Heart left ventricle (tissue), 16 donors: ENCODE data around the gene TRPM2. TPM values are rescaled to one million over a fixed set of nuclear protein-coding genes. Genes with fewer than 3 reads are reported as not detected.
"Not testable (repeated sequence)": the region's sequence is repeated elsewhere in the genome, so short reads cannot be mapped to it uniquely, and the experiment has no call there.

Experiments used
- ATAC-seq, 4 donors: fragments of 200-7000 bp; cut with Tn5 transposase; one replicate each; pipeline ENCODE4 v1.9.1; 2020 to 2022; ENCODE audit warnings: moderate library complexity in 4 of 4, mild to moderate bottlenecking in 3 of 4, moderate number of reproducible peaks in 1 of 4
- DNase-seq, 5 donors: peaks; one replicate each; pipeline ENCODE4 v3.0.0-alpha.2; 2020
- H3K27ac ChIP-seq, 12 donors: fragments of 200-600 bp; sonication (generic) in 4 of 12; one replicate each; pipeline versions ENCODE4 v1.5.0 to v1.8.0; 2016 to 2022; ENCODE audit warnings: mild to moderate bottlenecking in 2 of 12
- H3K27me3 ChIP-seq, 9 donors: fragments of 200-600 bp; sonication (generic) in 2 of 9; one replicate each; pipeline versions ENCODE4 v1.5.1 to v1.8.0; 2016 to 2022; ENCODE audit warnings: mild to moderate bottlenecking in 3 of 9
- H3K36me3 ChIP-seq, 9 donors: fragments of 200-600 bp; sonication (generic) in 2 of 9; one replicate each; pipeline versions ENCODE4 v1.5.0 to v1.8.0; 2018 to 2022; ENCODE audit warnings: mild to moderate bottlenecking in 2 of 9
- H3K4me1 ChIP-seq, 12 donors: fragments of 200-600 bp; sonication (generic) in 4 of 12; one replicate each; pipeline versions ENCODE4 v1.5.0 to v1.8.0; 2016 to 2022; ENCODE audit warnings: mild to moderate bottlenecking in 3 of 12
- H3K4me3 ChIP-seq, 12 donors: fragments of 200-600 bp; sonication (generic) in 4 of 12; one replicate each; pipeline versions ENCODE4 v1.5.0 to v1.8.0; 2017 to 2022; ENCODE audit warnings: mild to moderate bottlenecking in 9 of 12, moderate library complexity in 4 of 12
- H3K9me3 ChIP-seq, 12 donors: fragments of 200-600 bp; sonication (generic) in 4 of 12; one replicate each; pipeline versions ENCODE4 v1.5.0 to v1.8.0; 2016 to 2022; ENCODE audit warnings: mild to moderate bottlenecking in 1 of 12
- CTCF ChIP-seq, 12 donors: fragments of 200-600 bp; sonication (generic) in 4 of 12; IDR thresholded peaks; one replicate each; pipeline versions ENCODE4 v1.5.0 to v1.8.0; 2018 to 2022; ENCODE audit warnings: antibody characterized with exemption in 12 of 12, mild to moderate bottlenecking in 5 of 12
- POLR2A ChIP-seq, 2 donors: fragments of 450-650 bp; IDR thresholded peaks; one replicate each; pipeline ENCODE4 v1.6.1; 2017; ENCODE audit warnings: antibody characterized with exemption in 2 of 2, mild to moderate bottlenecking in 2 of 2, moderate library complexity in 2 of 2
- WGBS, 4 donors: extraction: QIAGEN DNeasy Blood & Tissue Kit in 2 of 4; methylation state at CpG; one replicate each; pipeline versions ENCODE4 v1.1.5 to v1.1.7; 2013 to 2018; 5-methylcytosine and 5-hydroxymethylcytosine counted together
- intact Hi-C, 10 donors: fragments of 100-400 bp; cut with DNase I; formaldehyde crosslinking; loops; one replicate each; pipeline versions ENCODE4 v1.11.1 to v1.14.2; 2022
- polyA plus RNA-seq, 2 donors: library from polyadenylated mRNA; stranded (reverse); fragments of 200-250 nt; gene quantifications; one replicate each; pipeline ENCODE4 v1.2.3, GENCODE V29; 2013
- total RNA-seq, 9 donors: library from RNA; depleted of rRNA in 2 of 9; stranded (reverse); fragments of >200 nt in 2 of 9; fragmentation: NEBNext Ultra II Directional in 3 of 9; extraction: Animal tissue kit (Norgen Biotek cat#: 25700) in 3 of 9; gene quantifications; one replicate each; pipeline versions ENCODE4 v1.1.0 to v1.2.4, GENCODE V29; 2016 to 2023
- donor health status: ischemic (EF 13 %, LVEDD 7.1; RV severe dilation, severe dysfunction).
- donor health status: healthy with polysubstance abuse.
- donor health status: DM: no; HTN: yes; CAD: no.
- donor health status: DM: no; HTN: no; CAD: no.
- donor health status: ischemic (EF 25% LVEDD 6.9; RV normal size, moderate dysfunction).
- donor health status: ischemic (EF 25% LVEDD 5.7; RV mildly dilated, moderate dysfunction).
- donor health status: healthy.
- donor health status: DM: yes; HTN: yes; CAD: no.
- donor health status: ischemic (EF 35%, LVEDD 5.7; RV mildly dilated, moderate dysfunction).
- donor health status: nonischemic (EF 11% LVEDD 7.7; RV severe dilation, severe dysfunction).
- donor health status: DM: yes; HTN: yes; CAD: no.
- donor health status: PGD.
- donor health status: ischemic (EF 29% LVEDD 5.4; RV normal size, mild dysfunction).
- donor health status: nonischemic (EF 23%, LVEDD 6.1; RV moderate dilation, normal function).

Gene TRPM2
- total and polyA plus RNA-seq, 11 donors, result 0.66 to 20.5 (median 1.2) TPM

GRCh38 chr21:44403106-44404020, 49.9 kb downstream of the TRPM2 start:
- Histone ChIP-seq H3K36me3 (peaks cover 0 to 63% (median 0%) of the 10 kb centered on the region in 9 donors), H3K27ac (no peak overlapping the region), H3K4me1 (no peaks in the 10 kb centered on the region), H3K27me3 (no peaks in the 10 kb centered on the region), H3K4me3 (no peak overlapping the region), H3K9me3 (no peaks in the 10 kb centered on the region)
- DNase-seq, result no peak
- TF ChIP-seq CTCF (IDR thresholded peaks at IDR 0.05), result no peak
- TF ChIP-seq POLR2A (IDR thresholded peaks at IDR 0.05), result no peak
- WGBS, 4 donors, result 87 to 93% (median 89%) methylated on average over 3 of the region's 3 CpGs
- intact Hi-C loops, result no loop called here
- ATAC-seq, result no peak

GRCh38 chr21:44404482-44404881, 51.1 kb downstream of the TRPM2 start:
- H3K9me3 ChIP-seq, ATAC-seq, DNase-seq, H3K4me1 ChIP-seq, H3K27me3 ChIP-seq, H3K4me3 ChIP-seq, intact Hi-C loops, H3K27ac ChIP-seq: not testable (repeated sequence)
- peaks cover 0 to 52% (median 0%) of the 10 kb centered on the region in 9 donors for H3K36me3 ChIP-seq
- 75 to 84% (median 81%) methylated on average over 7 of the region's 7 CpGs for WGBS, 4 donors

- Histone ChIP-seq H3K27me3 (no peaks in the 10 kb centered on the region), H3K9me3 (no peaks in the 10 kb centered on the region), H3K4me1 (no peaks in the 10 kb centered on the region), H3K36me3 (peaks cover 0 to 47% (median 0%) of the 10 kb centered on the region in 9 donors), H3K4me3 (no peak overlapping the region), H3K27ac (no peak overlapping the region)
- no peak for TF ChIP-seq POLR2A (IDR thresholded peaks at IDR 0.05)
- no peak for TF ChIP-seq CTCF (IDR thresholded peaks at IDR 0.05)
- DNase-seq (no peak), ATAC-seq (no peak)
- intact Hi-C loops, result no loop called here
- 85 to 88% (median 86%) methylated on average over 27 to 34 of the region's 34 CpGs for WGBS, 4 donors
These were observed 51.9 kb downstream of the TRPM2 start for GRCh38 chr21:44405091-44405947.

DNA sequence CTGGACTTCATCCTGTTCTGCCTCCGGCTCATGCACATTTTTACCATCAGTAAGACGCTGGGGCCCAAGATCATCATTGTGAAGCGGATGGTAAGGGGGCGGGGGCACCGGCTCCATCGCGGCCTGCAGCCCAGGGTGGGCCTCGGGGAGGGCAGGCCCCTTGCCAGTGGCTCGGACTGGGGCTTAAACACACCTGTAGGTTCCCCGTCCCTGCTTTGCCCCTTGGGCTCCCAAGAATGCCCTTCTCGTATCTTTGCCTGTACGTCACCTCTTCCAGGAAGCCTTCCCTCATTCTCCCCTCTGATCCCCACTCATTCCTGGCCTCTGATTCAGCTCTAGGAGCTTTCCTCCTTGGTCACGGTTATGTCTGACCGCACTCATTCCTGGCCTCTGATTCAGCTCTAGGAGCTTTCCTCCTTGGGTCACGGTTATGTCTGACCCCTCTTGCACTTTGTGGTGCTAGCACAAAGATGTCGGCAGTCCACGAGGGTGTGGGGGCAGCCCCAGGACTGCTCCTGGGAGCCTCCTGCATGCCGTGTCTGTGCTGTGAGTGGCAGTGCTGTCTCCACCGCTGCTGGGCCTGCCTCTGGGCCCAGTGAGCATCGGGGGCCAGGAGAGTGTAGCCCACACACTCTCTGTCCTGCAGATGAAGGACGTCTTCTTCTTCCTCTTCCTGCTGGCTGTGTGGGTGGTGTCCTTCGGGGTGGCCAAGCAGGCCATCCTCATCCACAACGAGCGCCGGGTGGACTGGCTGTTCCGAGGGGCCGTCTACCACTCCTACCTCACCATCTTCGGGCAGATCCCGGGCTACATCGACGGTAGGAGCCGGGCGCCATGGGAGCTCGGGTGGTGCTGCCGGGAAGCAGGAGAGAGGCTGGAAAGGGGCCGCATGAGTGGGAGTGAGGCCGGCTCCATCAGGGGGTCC, 52.8 kb downstream of the TRPM2 start:
- H3K4me3 ChIP-seq, result no peak overlapping the region
- no peak for DNase-seq
- no peak for ATAC-seq
- intact Hi-C loops, result no loop called here
- no peaks in the 10 kb centered on the region for H3K27me3 ChIP-seq
- H3K9me3 ChIP-seq, result peaks cover 0 to under 1% (median 0%) of the 10 kb centered on the region in 12 donors
- TF ChIP-seq POLR2A (IDR thresholded peaks at IDR 0.05) (no peak), CTCF (IDR thresholded peaks at IDR 0.05) (no peak)
- WGBS, 4 donors, result 82 to 92% (median 86%) methylated on average over 30 to 37 of the region's 37 CpGs
- H3K36me3 ChIP-seq, result peaks cover 0 to 40% (median 0%) of the 10 kb centered on the region in 9 donors
- H3K27ac ChIP-seq, result no peak overlapping the region
- H3K4me1 ChIP-seq, result no peaks in the 10 kb centered on the region
